HG03103 (cell line): ENCODE data around the gene SNUPN.

Experiments
- ATAC-seq: cut with Tn5 transposase; IDR thresholded peaks from one replicate; pipeline ENCODE4 v1.9.1; 2021; ENCODE audit warnings: low read depth; ENCODE audit not compliant: unreplicated experiment

The SNUPN gene

GRCh38 chr15:75625542-75626347, at the start of gene SNUPN:
SNUPN (minus strand) TSS chr15:75625725; CDS start chr15:75621051, 4,674 bp downstream.
- peak; percentile 70 for ATAC-seq

DNA sequence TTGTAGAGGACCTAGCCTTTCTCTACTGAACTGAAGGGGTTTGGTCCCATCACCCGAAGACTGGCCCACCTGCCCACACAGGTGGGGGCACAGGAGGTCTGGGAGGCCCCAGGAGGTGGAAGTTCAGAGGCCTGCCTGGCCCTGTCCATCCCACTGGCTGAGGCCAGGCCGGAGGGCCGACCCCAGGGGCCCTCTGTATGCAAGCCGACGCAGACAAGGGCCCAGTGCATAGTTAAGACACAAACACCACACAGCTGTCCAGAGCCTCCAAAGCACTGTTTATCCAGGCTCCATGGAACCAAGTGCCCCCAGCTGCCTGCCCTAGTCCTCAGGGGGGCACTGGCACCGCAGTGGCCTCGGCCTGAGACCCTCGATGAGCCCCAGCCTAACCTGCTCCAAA, 48.8 kb upstream of the SNUPN start:
- ATAC-seq: no peak

DNA sequence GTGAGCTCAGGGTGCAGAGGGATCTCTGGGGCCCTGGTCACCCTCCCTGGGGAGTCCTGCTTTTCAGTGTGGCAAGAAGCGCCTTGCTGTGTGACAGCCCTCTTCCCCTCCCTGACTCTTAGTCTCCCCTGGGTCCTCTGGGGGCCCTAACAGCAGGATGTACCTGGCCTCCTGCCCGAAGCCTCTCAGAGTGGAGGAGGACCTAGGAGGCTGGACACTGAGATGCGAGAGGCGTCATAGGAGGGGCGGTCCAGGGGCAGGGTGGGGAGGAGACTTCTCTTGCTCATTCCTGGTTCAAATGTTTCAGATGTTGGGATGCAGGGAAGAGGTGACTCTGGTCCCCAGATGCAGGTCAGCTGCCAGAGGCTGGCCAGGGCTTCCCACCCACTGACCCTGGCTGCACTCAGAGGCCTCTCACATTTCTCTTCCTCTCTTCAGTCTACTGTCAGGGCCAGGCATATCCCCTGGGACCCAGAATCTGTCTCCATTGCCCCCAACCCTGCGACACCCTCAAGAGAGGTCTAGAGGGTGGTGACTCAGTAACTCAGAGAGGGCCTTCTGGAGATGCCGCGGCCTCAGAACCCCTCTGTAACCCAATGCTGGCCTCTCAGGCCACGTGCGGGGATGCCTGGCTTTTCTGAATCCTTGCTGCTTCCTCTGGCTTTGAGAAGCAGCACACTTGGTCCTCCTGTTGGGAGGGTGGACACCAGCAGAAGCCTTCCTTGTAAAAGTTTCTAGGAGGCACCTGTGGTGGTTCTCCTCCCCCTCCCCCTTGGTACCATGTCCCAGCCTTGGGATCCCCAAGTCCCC, 48.1 kb upstream of the SNUPN start:
- ATAC-seq: no peak

DNA sequence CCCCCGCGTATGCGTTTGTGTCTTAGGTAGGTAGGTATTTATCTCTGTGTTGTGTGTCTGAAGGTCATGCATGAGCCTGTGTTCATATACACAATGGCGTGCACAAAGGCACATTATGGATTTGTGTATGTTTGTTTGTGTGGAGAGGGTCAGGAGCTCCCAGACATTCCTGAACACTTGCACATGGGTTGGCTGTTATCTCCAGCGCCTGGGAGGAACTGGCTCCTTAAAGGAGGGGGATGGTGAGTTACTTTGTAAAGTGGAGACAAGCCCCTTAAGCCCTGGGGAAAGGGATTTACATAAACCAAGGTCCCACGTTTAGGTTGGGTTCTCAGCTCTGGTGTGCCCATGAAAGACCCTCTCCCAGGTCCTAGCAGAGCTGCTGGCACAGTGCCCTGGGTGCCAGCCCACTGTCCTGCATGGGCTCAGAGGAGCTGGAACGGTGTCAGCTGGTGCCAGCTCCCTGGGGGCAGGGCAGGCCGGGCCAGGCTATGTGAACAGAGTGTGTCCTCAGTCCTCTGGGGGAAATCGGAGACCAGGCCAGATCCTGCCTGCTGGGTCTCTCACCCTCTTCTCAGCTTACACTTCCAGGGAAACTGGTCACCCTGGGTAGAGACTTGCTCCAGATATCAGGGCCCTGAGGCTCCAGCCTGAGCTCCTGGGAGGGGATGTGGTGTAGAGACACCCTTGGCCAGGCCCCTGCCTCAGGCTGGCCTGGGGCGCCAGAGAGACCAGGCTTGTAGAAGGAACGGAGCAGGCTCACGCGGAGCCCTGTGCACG, 47.3 kb upstream of the SNUPN start:
- ATAC-seq: no peak

- no peak for ATAC-seq
Measured at GRCh38 chr15:75671730-75672602, 46.4 kb upstream of the SNUPN start.

- ATAC-seq: no peak
Measured at GRCh38 chr15:75669879-75670212, 44.3 kb upstream of the SNUPN start.

DNA sequence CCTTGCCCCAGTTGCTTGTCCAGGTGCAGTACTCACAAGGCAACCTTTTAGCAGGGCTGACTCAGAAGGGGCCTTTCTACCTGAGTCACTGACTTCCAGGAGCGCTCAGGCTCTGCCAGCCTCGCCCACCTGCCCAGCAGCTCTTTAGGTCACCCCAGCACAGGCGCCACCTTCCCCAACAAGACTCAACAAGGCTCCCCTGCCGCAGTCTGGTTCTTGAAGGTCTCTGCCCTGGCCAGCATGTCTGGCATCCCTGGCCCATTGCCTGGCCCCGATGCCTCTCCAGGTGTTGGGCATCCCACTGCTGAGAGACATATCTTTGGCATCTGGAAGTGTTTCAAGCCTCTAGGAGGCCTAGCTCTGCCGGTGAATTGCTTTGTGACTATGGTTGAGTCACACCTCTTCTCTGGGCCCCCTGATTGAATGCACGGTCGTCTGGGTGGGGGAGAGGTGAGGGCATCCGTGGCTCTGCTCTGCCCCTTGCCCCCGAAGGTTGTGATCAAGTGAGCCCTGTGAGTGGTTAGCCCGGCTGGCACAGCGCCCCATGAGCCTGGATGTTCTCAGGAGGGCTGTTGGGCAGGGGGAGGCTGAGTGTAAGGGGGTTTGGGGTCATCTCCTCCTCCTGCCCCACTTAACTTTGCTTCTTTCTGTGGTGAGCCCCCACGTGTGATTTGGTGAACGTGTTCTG, 43.8 kb upstream of the SNUPN start:
- ATAC-seq: no peak

- no peak for ATAC-seq
Measured at GRCh38 chr15:75666823-75667501, 41.4 kb upstream of the SNUPN start.

DNA sequence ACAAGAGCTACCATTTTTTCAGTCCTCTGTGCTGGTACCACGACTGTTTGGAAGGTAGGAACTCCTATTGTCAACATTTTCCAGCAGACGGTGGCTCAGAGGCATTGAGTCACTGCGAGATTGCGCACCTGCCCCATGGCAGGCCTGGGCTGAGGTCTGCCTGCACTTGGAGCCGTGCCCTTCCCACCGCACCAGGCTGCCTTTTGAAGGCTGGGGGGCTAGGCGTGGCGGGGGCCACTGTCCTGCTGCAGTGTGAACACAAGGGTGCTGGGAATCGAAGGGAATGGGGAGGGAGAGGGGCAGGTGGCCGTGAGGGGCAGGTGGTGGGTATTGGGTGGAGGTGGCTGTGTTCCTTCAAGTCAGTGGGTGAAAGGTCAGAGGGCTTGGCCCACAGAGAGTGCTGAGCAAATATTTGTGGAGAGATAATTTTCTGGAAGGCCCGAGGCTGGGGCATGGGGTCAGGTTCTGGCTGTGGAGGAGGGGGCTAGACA, 38.5 kb upstream of the SNUPN start:
- ATAC-seq: no peak

GRCh38 chr15:75662823-75663519, 37.4 kb upstream of the SNUPN start:
- no peak for ATAC-seq

DNA sequence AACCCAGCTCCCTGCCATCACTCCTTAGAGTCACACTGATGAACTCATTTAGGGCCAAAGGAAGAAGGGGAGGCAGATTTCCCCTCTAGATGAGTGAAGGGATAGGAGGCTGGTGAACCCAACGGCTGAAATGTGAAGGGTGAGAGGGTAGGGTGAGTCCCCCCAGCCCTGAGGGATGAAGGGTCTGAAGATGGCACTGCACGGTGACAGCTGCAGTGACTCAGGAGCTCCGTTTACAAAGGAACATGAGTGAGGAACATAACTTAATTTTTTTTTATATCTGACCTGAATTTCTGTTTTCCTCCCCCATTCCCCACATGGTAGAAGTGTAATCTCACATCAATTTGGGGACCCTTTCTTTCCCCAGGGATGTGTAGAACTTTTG, 36.2 kb upstream of the SNUPN start:
- ATAC-seq: no peak

GRCh38 chr15:75661100-75661755, 35.7 kb upstream of the SNUPN start:
- no peak for ATAC-seq

DNA sequence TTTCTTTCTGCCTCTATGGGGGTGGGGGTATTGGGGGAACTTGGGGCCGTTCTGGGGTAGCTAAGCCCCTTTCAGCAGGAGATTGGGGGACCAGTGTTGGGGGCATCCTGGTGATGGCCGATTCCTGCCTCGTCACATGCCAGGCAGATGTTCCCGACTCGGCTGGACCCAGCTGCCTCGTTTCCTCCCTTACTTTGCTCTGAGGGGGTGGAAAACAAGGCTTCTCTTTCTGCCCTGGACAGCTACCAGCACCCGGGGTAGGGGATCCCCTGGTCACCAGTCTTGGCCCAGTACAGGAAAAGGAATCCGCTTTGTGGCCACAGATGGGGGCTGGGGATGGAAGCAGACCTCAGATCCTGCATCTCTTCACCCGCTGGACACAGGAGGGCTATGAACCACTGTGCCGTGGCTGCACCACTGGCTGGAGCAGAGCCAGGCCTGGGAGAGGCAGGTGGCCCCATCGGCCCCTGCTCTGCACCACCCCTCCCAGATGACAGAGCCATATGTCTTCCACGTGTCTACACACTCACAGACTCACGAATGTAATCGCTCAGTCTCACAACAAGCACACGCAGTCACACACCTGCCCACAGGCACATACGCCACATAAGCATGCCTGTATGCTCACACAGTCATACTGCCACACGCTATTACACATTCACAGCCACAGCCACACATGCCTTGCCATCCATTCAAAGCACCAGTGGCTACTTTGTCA, 34.6 kb upstream of the SNUPN start:
- no peak for ATAC-seq

GRCh38 chr15:75659141-75659771, 33.7 kb upstream of the SNUPN start:
- ATAC-seq: no peak

- ATAC-seq: no peak
Measured at GRCh38 chr15:75656813-75657212, 31.3 kb upstream of the SNUPN start.

- no peak for ATAC-seq
Measured at GRCh38 chr15:75656331-75656730, 30.8 kb upstream of the SNUPN start.

GRCh38 chr15:75655931-75656330, 30.4 kb upstream of the SNUPN start:
- ATAC-seq: no peak
